Smooth muscle cell of bladder (primary cell): ENCODE measurements around the gene KLF1. TPM values are rescaled to one million over a fixed set of nuclear protein-coding genes. Genes with fewer than 3 reads are reported as not detected.

ENCODE experiments used
- total RNA-seq: library from RNA; depleted of rRNA; stranded (reverse); fragments of >200 nt; gene quantifications from 2 replicates; pipeline ENCODE4 v1.2.3, GENCODE V29; 2014

The KLF1 gene
- 0.09 TPM in 1 of 2 replicates, not detected in the other for total RNA-seq

DNA sequence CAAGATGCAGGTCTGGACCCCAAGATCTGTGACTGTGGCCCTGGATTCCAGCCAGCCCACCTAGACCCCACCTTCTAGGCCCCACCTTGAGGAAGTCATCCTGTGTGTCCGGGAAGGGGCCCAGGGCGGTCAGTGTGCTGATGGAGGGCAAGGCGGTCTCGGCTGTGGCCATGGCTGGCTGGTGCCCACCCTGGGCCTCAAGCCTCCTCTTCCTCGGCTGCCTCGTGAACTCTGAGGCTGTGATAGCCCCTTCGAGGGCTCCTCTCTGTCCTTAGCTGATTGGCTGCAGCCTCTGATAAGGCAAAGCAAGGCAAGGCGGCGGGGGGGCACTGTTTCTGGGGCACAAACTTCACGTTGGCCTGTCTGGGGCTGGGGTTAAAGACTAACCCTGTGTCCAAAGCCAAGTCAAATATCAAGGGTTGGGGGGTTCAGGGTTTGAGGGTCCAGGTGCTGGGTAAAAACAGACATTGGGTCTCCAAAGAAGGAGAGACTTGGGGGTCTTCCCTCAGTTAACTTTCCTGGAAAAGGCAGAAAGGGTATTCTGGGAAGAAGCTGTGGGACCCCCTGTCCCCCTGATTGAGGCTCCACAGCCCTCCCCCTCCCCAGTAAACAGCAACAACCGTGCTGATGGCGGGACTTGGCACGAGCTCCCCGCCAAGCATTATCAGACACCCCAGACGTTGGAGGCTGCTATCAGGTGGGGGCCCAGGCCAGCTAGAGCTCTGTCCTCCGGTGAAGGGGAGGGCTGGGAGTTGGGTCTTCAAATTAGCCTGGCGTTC is at the start of gene KLF1:
Gene KLF1 (minus strand): TSS at position 233 of the 779 bp plus-strand sequence. CDS start 61 bp downstream, at position 172.

DNA sequence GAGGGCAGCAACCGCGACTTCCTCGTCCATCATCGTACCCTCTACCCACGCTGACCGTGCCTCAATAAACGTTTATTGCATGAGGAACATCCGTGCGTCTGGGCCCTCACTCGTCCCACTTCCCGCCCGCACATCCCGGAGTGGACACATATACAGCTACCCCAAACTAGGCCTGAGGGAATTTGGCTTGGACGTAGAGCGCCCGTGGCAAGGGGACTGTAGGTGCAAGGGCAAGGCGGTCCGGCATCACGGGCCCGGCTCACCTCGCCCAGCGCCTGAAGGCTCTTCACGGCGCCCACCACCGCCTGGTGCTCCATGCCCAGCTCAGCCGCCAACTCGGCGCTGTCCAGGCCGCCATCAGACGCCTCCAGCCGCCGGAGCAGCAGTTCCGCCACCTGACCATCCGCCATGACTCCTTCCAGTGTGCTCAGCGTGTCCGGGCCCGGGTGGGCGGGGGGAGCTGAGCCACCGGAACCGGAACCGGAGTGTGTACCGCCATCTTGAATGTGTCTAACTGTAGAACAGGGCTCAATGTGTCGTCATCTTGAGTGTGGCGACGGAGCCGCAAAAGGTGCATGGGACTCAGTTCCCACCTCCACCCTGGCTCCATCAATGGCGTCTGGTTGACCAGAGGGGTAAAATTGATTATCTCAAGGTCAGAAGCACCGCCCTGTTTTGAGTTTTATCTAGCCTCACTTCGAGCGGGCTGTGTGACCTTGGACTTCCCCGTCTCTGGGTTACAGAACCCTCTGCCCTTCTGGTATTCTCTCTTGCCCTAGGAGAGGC is 46.5 kb upstream of the KLF1 start, which contains the start of gene FARSA:
Gene FARSA (minus strand): TSS at position 425 of the 786 bp plus-strand sequence. CDS start 15 bp downstream, at position 410.

DNA sequence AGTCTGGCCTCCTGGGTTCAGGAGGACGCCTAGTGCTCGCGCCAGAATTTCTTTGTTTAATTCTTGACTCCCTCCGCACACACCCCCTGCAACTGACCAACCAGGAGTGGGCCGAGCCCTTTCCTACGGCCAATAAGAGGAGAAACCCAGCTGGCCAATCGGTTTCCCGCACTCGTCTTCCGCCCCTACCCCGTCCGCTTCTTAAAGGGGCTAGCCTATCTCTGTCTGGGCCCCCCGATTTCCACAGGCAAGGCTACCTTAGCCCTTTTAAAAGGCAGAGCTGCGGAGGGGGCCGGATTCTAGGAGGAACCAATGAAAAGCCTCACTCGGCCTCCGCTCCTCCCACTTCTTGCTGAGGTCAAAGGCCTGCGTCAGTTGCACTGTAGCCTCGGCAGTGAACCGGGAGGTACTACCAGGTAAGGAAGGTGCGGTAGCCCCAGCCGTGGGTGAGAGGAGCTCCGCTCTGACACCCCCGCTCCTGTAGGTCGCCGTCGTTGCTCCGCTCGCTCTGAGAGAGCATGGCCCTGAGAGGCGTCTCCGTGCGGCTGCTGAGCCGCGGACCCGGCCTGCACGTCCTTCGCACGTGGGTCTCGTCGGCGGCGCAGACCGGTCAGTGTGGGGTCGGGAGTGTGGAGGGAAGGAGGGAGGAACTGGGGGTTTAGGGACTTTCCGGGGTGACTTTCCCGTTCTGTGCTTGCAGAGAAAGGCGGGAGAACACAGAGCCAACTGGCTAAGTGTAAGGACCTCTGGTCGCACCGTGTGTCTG is 4.0 kb upstream of the KLF1 start, which contains the start of gene GCDH:
Gene GCDH (plus strand): TSS at position 374 of the 766 bp plus-strand sequence. CDS start 145 bp downstream, at position 519.

DNA sequence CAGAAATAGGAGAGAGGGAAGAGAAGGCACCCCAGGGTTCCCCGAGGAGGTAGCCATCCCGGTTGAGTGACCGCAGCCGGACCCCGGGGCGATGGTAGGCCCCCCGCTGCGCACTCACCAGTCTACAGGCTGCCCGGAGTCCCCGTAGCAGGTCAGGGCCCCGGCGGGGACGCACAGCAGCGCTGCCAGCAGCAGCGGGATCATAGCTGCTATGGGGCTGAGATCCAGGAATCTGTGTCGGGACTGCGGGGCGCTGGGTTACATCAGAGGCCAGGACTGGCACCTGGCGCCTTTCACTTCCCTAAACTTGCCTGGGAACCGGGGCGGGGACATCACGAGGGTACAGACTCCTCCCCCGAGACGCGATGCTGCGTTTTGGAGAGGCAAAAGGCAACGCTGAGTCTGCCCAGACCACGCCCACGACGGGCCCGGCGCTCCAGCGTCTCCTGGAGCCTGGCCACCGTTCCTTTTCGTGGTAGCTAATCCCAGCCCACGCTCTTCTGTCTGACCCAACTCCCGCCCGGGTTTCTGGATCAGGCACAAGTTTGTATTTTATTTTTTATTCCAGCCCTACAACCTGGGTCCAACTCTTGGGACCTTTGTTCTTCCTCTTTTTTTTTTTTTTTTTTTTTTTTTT is 5.7 kb downstream of the KLF1 start, which contains the start of gene DNASE2:
Gene DNASE2 (minus strand): TSS at position 278 of the 637 bp plus-strand sequence. CDS start 74 bp downstream, at position 204.

GRCh38 chr19:12838182-12838885 is 48.7 kb downstream of the KLF1 start, which contains the start of gene MAST1:
MAST1 (plus strand) TSS chr19:12838515; CDS start chr19:12838573, 58 bp downstream.

GRCh38 chr19:12834566-12834943 is 52.4 kb downstream of the KLF1 start, which contains the start of gene RTBDN:
RTBDN (minus strand) TSS chr19:12834579; CDS start chr19:12829979, 4,600 bp downstream.

Other genes with a start within 250 kb of the KLF1 start
- 20.9 and 24.9 TPM in 2 replicates for gene MAN2B1, start 220.5 kb downstream of the KLF1 start, total RNA-seq
- 8.8 and 11.3 TPM in 2 replicates for gene WDR83, start 220.4 kb downstream of the KLF1 start, total RNA-seq
- gene DHPS, start 205.3 kb downstream of the KLF1 start, total RNA-seq = 55.9 and 65.4 TPM in 2 replicates
- not detected in 2 replicates for gene GNG14, start 199.2 kb downstream of the KLF1 start, total RNA-seq
- gene FBXW9, start 190.6 kb downstream of the KLF1 start, total RNA-seq = 4.3 and 4.6 TPM in 2 replicates
- 19.8 and 27.3 TPM in 2 replicates for gene TNPO2, start 163.3 kb downstream of the KLF1 start, total RNA-seq
- 140 and 192 TPM in 2 replicates for gene TRIR, start 152.5 kb downstream of the KLF1 start, total RNA-seq
- gene GET3, start 149.7 kb downstream of the KLF1 start, total RNA-seq = 101 and 118 TPM in 2 replicates
- not detected in 2 replicates for gene BEST2, start 135.4 kb downstream of the KLF1 start, total RNA-seq
- gene HOOK2, start 111.6 kb downstream of the KLF1 start, total RNA-seq = 15.8 and 21.2 TPM in 2 replicates
- gene JUNB, start 95.7 kb downstream of the KLF1 start, total RNA-seq = 61.4 and 83.8 TPM in 2 replicates
- gene PRDX2, start 85.4 kb downstream of the KLF1 start, total RNA-seq = 244 and 259 TPM in 2 replicates
- gene THSD8, start 85.1 kb downstream of the KLF1 start, total RNA-seq = 0.46 TPM in 1 of 2 replicates, not detected in the other
- 6.5 and 7.3 TPM in 2 replicates for gene RNASEH2A, start 80.6 kb downstream of the KLF1 start, total RNA-seq
- not detected in 2 replicates for gene RTBDN, start 52.6 kb downstream of the KLF1 start, total RNA-seq
- 0.18 and 0.28 TPM in 2 replicates for gene MAST1, start 48.7 kb downstream of the KLF1 start, total RNA-seq
- 30.4 and 35.7 TPM in 2 replicates for gene DNASE2, start 5.8 kb downstream of the KLF1 start, total RNA-seq
- 15.4 and 17.2 TPM in 2 replicates for gene GCDH, start 4.0 kb upstream of the KLF1 start, total RNA-seq
- 0.14 TPM in 1 of 2 replicates, not detected in the other for gene SYCE2, start 32.1 kb upstream of the KLF1 start, total RNA-seq
- 42.1 and 52.3 TPM in 2 replicates for gene FARSA, start 46.5 kb upstream of the KLF1 start, total RNA-seq
- gene CALR, start 51.4 kb upstream of the KLF1 start, total RNA-seq = 2,199 and 2,490 TPM in 2 replicates
- 43.9 and 64.8 TPM in 2 replicates for gene RAD23A, start 58.7 kb upstream of the KLF1 start, total RNA-seq
- 25.8 and 30.0 TPM in 2 replicates for gene GADD45GIP1, start 70.0 kb upstream of the KLF1 start, total RNA-seq
- gene DAND5, start 82.4 kb upstream of the KLF1 start, total RNA-seq = not detected in 2 replicates
- gene NFIX, start 108.3 kb upstream of the KLF1 start, total RNA-seq = 36.8 and 44.9 TPM in 2 replicates
- 1.2 and 1.4 TPM in 2 replicates for gene LYL1, start 215.7 kb upstream of the KLF1 start, total RNA-seq
- gene TRMT1, start 229.5 kb upstream of the KLF1 start, total RNA-seq = 21.9 and 28.4 TPM in 2 replicates
- 27.7 and 38.6 TPM in 2 replicates for gene NACC1, start 231.1 kb upstream of the KLF1 start, total RNA-seq